NCI-H2227 treated with DMSO at 0.1 percent for 48 hours (cell line): Measurements from ENCODE around the gene TPRKB.
"Not testable (repeated sequence)": the region's sequence is repeated elsewhere in the genome, so short reads cannot be mapped to it uniquely, and the experiment has no call there.

ENCODE experiments used
- DNase-seq: peaks from one replicate; lab custom pipeline; 2025; lab: John Stamatoyannopoulos, UW

Gene TPRKB

DNA sequence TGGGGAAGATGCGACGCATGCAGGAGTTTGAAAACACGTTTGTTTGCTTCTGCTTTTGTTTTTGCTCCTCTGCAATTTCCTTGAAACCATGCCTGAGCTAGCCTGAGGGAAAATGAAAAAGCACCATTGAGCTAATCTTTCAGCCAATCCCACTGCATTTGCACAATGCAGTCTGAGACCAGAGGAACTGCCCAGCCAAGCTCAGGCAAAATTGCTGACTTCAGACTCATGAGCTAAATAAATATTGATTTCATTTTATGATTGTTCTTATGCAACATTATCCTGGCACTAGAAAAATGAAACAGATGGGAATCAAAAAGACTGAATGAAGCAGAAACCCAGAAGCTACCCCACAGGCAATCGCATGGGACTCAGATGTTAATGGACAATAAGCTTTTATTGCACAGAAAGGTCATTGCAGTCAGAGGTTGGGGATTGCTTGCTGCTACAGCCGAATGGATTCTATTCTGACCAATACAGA is 37.0 kb downstream of the TPRKB start:
- DNase-seq: no peak

DNA sequence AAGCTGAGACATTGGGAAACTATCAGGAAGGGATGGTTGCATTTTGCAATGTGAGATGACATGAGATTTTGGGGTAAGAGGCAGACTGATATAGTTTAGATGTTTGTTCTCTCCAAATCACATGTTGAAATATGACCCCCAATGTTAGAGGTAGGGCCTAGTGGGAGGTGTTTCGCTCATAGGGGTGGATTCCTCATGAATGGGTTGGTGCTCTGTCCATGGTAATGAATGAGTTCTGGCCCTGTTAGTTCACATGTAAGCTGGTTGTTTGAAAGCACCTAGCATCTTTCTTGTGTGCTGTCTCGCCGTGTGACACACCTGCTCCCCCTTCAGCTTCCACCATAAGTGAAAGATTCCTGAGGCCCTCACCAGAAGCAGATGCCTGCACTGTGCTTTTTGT is 37.7 kb downstream of the TPRKB start:
- no peak for DNase-seq

DNA sequence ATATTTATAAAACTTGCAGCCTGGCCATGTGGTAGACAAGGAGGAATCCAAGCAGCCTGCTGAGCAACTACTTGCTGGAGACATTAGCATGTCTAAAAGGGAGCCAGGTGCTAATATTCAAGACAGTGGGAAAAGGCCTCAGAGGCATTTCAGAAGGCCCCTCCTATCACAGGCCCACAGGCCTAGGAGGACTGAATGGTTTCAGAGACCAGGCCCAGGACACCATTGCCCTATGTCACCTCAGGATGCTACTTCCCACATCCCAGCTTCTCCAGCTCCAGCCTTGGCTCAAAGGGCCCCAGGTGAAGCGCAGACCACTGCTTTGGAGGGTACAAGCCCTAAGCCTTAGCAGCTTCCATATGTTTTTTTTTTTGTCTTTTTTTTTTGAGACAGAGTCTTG is 39.0 kb downstream of the TPRKB start:
- no peak for DNase-seq

DNA sequence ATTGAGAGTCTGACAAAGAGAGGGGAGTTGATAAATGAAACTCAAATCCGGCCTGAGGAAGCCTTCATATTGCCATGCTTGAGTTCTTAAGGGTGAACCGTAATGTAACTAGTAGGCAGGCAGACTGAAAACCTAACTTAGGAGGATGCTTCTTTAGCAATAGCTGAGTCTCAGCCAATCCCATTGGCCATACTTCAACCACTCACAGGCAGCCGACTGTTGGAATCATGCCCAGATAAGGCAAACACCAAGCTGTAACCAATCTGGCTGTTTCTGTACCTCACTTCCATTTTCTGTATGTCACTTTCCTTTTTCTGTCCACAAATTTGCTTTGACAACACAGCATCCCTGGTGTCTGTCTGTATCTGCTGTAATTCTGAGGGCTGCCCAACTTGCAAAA is 39.5 kb downstream of the TPRKB start:
- DNase-seq: no peak

DNA sequence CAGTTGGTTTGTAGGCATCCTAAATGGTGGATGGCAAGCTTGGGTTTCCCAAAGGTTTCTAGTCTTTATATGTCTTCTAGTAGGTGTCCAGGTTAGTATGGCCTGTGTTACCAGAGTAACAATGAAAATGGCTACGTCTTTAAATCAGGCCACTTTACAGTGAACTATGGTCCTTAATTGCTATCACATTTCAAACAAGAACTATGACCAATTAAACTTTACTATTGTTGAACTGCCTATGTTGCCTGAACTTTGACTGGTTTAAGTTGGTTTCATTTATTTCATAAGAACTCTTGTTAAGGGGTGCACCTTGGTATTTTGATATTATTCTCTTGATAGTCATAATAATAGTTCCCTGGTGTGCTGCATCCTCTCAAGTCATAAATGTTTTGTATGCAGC is 40.2 kb downstream of the TPRKB start:
- not testable (repeated sequence) for DNase-seq

DNA sequence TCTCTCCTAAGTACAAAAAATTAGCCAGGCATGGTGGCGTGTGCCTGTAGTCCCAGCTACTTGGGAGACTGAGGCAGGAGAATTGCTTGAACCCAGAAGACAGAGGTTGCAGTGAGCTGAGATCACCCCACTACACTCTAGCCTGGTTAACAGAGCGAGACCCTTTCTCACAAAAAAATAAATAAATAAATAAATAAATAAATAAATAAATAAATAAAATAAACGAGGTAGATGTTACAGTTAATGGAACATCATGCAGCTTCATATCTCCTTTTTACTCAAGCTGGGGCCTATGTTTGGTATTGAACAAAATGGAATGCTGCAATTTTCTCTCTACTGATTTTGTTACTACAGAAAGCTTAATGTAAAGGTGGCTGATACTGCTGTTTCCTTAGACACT is 40.6 kb downstream of the TPRKB start:
- not testable (repeated sequence) for DNase-seq

DNA sequence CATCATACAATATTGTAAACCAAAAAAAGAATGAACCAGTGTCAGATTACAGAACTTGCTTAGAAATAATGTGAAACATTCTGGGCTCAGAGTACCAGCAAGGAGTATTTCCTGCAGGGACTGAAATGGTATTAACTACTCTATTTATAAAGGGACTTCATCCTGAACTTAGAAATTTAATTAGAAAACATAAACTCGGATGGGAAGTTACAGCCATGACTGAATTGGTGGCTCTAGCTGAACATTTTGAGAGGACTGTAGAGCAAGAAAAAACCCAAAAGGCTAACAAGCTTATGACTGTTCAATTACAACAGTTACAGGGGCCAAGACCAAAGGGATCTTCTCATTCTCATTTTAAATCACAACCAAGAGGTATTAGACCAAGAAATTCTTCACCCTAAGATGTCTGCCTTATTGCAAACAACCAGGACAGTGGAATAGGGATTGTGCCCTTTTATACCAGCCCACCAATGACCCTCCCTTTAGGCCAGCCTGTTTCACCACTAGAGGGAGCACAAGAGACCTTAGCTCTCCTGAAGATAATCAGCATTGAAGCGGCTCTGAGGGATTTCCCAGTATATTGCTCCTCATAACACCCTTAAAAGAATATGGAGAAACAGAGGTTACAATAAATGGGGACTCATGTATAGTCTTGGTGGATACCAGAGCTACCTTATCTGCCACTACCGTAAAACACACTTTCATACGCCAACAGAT is 46.6 kb downstream of the TPRKB start:
- DNase-seq: not testable (repeated sequence)

DNA sequence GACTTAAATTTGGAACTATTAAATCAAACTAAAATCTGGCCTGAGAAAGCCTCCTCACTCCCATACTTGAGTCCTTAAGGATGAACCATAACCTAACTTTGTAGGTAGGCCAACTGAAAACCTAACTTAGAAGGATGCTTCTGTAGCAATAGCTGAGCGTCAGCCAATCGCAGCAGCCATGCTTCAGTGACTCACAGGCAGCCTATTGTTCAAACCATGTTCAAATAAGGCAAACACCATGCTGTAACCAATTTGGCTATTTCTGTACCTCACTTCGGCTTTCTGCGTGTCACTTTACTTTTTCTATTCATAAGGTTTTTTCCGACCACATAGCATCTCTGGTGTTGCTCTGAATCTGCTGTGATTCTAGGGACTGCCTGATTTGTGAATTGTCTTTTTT is 48.7 kb downstream of the TPRKB start:
- DNase-seq: not testable (repeated sequence)

DNA sequence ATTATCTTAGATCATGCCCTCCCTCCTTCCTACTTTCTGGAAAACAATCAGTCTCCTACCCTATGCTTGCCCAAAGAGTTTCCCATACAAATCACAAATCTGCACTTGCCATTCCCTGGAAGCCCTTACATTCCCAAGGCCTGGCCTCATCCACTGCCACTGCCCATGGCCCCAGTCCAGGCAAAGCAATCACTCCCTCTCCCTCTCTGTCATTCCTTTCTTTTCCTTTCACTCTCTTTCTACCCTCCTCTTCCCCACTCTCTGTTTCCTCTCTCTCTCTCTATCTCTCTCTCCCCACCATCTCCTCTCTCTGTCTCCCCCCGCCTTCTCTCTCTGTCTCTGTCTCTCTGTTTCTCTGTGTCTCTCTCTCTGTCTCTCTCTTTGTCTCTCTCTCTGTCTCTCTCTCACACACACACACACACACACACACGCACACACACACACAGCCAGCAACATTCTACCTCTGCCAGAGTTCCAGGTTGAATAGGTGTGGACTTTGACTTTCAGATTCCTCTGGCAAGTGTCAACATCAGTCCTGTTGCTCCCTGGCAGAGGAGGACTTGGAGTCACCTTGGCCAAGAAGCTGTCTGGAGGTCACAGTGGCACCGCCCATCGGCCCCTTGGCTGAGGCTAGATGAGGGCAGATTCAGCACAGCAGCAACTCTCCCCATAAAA is 51.2 kb downstream of the TPRKB start:
- DNase-seq: no peak

DNA sequence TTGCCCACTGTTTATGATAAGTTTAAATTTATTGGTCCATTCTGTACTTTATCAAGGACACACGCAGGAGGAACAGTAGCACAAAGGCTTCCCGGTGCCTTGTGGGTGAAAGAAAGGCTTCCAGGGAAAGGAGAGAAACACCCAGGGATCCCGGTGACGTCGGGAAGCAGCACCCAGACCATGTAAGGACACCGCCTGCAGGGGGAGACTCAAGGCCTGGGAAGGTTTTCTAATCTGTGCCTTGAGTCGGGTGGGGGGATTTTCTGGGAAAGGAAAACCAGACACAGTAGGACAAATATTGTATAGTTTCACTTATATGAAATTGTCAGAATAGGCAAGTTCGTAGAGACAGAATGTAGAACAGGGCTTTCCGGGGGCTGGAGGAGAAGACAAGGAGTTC is 52.2 kb downstream of the TPRKB start:
- not testable (repeated sequence) for DNase-seq

DNA sequence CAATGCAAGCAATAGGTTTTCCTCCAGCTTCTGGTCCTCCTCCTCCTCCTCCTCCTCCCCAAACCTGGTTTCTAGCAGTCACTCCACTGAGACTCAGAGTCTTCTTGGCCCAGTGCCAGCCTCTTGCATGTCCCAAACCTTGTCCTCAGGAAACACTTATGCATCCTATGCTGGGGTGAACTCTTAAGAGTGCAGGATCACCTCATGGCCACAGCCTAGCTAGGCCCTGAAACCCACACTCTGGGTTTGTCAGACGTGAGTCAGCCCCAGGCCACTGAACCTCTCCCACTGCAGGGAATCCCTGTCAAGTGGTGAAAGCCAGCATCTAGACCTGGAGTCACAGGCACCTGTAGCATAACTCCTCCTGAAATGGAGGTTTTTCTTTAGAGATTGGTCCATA is 52.8 kb downstream of the TPRKB start:
- DNase-seq: not testable (repeated sequence)

DNA sequence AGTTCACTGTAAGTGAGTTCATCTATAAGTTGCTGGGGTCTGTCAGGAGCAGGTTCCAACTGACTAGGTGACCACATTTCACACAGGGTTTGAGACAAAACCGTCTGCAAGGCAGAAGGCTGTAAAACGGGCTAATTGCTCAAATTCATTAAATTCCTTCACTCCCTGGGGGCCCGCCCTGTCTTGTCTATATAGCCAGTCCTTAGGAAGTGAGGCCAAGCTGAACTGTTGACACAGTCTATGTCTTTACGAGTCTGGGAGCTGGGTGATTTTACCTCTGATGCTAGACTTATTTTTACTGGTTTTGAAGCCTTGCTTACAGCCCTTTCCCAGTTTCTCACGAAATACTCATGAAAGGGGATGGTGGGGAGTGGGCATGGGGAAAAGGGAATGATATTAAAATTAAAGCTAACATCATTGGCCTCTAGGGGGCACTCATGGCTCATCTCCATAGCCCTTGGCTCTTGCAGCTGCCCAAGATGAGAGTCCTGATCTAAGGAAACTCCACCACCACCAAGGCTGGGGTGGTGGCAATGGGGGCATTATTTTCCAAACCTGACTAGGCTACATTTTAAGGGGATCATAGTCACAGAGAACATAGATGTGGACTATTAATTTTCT is 57.1 kb downstream of the TPRKB start:
- not testable (repeated sequence) for DNase-seq
